Upper lobe of right lung (tissue), 1 donor: ENCODE results near the gene CFAP54. TPM values are rescaled to one million over a fixed set of nuclear protein-coding genes. Genes with fewer than 3 reads are reported as not detected.

ENCODE experiments used
- ATAC-seq: fragments of 200-7000 bp; cut with Tn5 transposase; one replicate; pipeline ENCODE4 v1.9.1; 2020; ENCODE audit warnings: mild to moderate bottlenecking, moderate library complexity
- DNase-seq: peaks from one replicate; pipeline ENCODE4 v3.0.0-alpha.2; 2020
- H3K27ac ChIP-seq: fragments of 200-600 bp; one replicate; pipeline ENCODE4 v1.8.0; 2022
- H3K27me3 ChIP-seq: fragments of 200-600 bp; one replicate; pipeline ENCODE4 v1.8.0; 2022; ENCODE audit warnings: mild to moderate bottlenecking
- H3K36me3 ChIP-seq: fragments of 200-600 bp; one replicate; pipeline ENCODE4 v1.8.0; 2022
- H3K4me1 ChIP-seq: fragments of 200-600 bp; one replicate; pipeline ENCODE4 v1.8.0; 2022
- H3K4me3 ChIP-seq: fragments of 200-600 bp; one replicate; pipeline ENCODE4 v1.8.0; 2022; ENCODE audit warnings: mild to moderate bottlenecking
- H3K9me3 ChIP-seq: fragments of 200-600 bp; one replicate; pipeline ENCODE4 v1.8.0; 2022
- CTCF ChIP-seq: fragments of 200-600 bp; IDR thresholded peaks from one replicate; pipeline ENCODE4 v1.8.0; 2022; ENCODE audit warnings: antibody characterized with exemption
- intact Hi-C: fragments of 100-400 bp; cut with DNase I; formaldehyde crosslinking; loops from one replicate; pipeline ENCODE4 v1.11.0; 2022
- total RNA-seq: library from RNA; stranded (reverse); fragmentation: NEBNext Ultra II Directional; extraction: Animal tissue kit (Norgen Biotek cat#: 25700); gene quantifications from one replicate; pipeline ENCODE4 v1.2.1, GENCODE V29; 2021
- donor health status: DM: no; HTN: yes; CAD: no; lungs with severe emphysema.

Gene CFAP54
- total RNA-seq, 1 donor from 2014 or later, result 0.75 TPM

GRCh38 chr12:96901175-96901574, 411.8 kb downstream of the CFAP54 start:
- Histone ChIP-seq H3K27ac (no peak overlapping the region), H3K27me3 (no peaks in the 10 kb centered on the region), H3K36me3 (no peaks in the 10 kb centered on the region), H3K4me3 (no peak overlapping the region), H3K4me1 (no peaks in the 10 kb centered on the region), H3K9me3 (no peaks in the 10 kb centered on the region)
- DNase-seq (no peak), ATAC-seq (no peak)
- intact Hi-C loops, result no loop called here
- no peak for TF ChIP-seq CTCF

- H3K4me3 ChIP-seq, result no peak overlapping the region
- no peaks in the 10 kb centered on the region for H3K4me1 ChIP-seq
- H3K36me3 ChIP-seq, result no peaks in the 10 kb centered on the region
- DNase-seq, result no peak
- no peak overlapping the region for H3K27ac ChIP-seq
- H3K27me3 ChIP-seq, result no peaks in the 10 kb centered on the region
- intact Hi-C loops, result no loop called here
- H3K9me3 ChIP-seq, result no peaks in the 10 kb centered on the region
- no peak for ATAC-seq
- TF ChIP-seq CTCF, result no peak
Measured at GRCh38 chr12:96902076-96902475, 412.7 kb downstream of the CFAP54 start.

- Histone ChIP-seq H3K27ac (peak overlapping the region; percentile 89), H3K36me3 (no peaks in the 10 kb centered on the region), H3K4me3 (peak overlapping the region; percentile 97), H3K27me3 (no peaks in the 10 kb centered on the region), H3K9me3 (no peaks in the 10 kb centered on the region), H3K4me1 (peaks cover 10% of the 10 kb centered on the region)
- no peak for TF ChIP-seq CTCF
- intact Hi-C loops, result no loop called here
- DNase-seq (no peak), ATAC-seq (no peak)
Measured at GRCh38 chr12:96906498-96906848, 417.1 kb downstream of the CFAP54 start.

- no peaks in the 10 kb centered on the region for H3K36me3 ChIP-seq
Measured at GRCh38 chr12:96906849-96907670, 417.7 kb downstream of the CFAP54 start, which contains the start of gene NEDD1. Gene NEDD1, plus strand, starts transcription at chr12:96907257. Its CDS starts 2,503 bp downstream, at chr12:96909760.

GRCh38 chr12:96907671-96908422, 418.5 kb downstream of the CFAP54 start:
- Histone ChIP-seq H3K27ac (peak overlapping the region; percentile 89), H3K27me3 (no peaks in the 10 kb centered on the region), H3K4me1 (peaks cover 12% of the 10 kb centered on the region), H3K9me3 (no peaks in the 10 kb centered on the region), H3K36me3 (no peaks in the 10 kb centered on the region), H3K4me3 (peak overlapping the region; percentile 97)
- intact Hi-C loops, result no loop called here
- ATAC-seq (peak; percentile 33), DNase-seq (no peak)
- TF ChIP-seq CTCF, result no peak

More at GRCh38 chr12:96906849-96907670, 417.7 kb downstream of the CFAP54 start, which contains the start of gene NEDD1:
- Histone ChIP-seq H3K27me3 (no peaks in the 10 kb centered on the region), H3K27ac (peak within 1 kb of the TSS; percentile 89), H3K4me1 (peaks cover 12% of the 10 kb centered on the region), H3K9me3 (no peaks in the 10 kb centered on the region), H3K4me3 (peak within 1 kb of the TSS; percentile 97)
- ATAC-seq (peak; percentile 98), DNase-seq (peak; percentile 95)
- intact Hi-C loops, result no loop called here
- TF ChIP-seq CTCF, result no peak
